GM12878 (cell line): ENCODE data around the gene NBEAL1.

Experiments
- KAT2A ChIP-seq: conservative IDR thresholded peaks from 2 replicates; pipeline ENCODE4 v1.6.1; 2011; ENCODE audit warnings: low read depth, low read length; ENCODE audit not compliant: control insufficient read depth
- POLR2A ChIP-seq: IDR thresholded peaks from 2 replicates; pipeline ENCODE4 v1.6.1; 2011; ENCODE audit warnings: low read depth, mild to moderate bottlenecking, low read length
- POLR2AphosphoS5 ChIP-seq: IDR thresholded peaks from 2 replicates; pipeline ENCODE4 v1.6.1; 2011; ENCODE audit warnings: mild to moderate bottlenecking, low read length, inconsistent platforms

DNA sequence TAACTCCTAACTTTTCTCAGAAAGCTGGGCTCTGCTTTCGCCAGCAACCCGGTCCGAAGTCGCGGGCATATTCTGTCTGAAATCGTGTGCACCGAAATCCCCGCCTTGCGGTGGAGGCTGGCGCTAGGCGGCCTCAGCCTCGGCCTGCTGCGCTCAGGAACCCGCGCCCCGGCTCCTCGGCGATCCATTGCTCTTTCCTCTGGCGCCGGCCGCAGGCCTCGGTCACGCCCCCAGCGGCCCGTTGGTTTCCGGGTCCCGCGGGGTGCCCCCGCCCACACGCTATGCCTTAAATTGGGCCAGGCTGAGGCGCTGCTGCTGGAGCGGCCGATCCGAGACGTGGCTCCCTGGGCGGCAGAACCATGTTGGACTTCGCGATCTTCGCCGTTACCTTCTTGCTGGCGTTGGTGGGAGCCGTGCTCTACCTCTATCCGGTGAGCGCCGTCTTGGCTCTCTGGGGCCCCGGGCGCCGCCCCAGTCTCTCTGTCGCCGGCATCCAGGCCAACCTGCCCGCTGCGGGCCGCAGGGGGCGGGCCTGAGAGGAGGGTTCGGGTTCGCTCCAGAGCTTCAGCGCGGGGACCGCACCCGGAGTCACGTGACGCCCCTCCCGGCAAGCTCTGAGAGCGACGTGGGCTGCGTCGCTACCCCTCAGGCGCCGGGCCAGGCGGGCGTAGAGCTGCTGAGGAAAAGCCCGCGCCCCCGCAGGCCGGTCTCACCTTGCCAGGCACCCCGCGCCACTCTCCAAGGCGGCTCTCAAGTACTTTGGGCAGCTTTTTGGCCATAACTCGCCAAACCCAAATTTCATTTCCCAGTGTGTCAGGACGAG lies 224.2 kb downstream of the NBEAL1 start, which contains the start of gene CYP20A1:
- TF ChIP-seq KAT2A, result no peak
- TF ChIP-seq POLR2A, result peak; percentile 100
- TF ChIP-seq POLR2AphosphoS5, result peak; percentile 98
